H1 (cell line): Measurements from ENCODE around the gene ABCA6. TPM values are rescaled to one million over a fixed set of nuclear protein-coding genes. Genes with fewer than 3 reads are reported as not detected.

ENCODE experiments used
- CTCF ChIA-PET: fragments of 300-600 bp; sonication (Branson Sonifier 250); formaldehyde crosslinking; loops from one replicate; lab custom pipeline; 2021; ENCODE audit not compliant: partially characterized antibody; lab: Charles Lee
- POLR2A ChIA-PET: fragments of 300-600 bp; sonication (Branson Sonifier 250); formaldehyde crosslinking; loops from one replicate; lab custom pipeline; 2021; ENCODE audit warnings: inconsistent platforms; ENCODE audit not compliant: partially characterized antibody; lab: Charles Lee
- DNase-seq, 2 experiments: peaks; one replicate each; pipeline versions ENCODE4 v3.0.0 to v3.0.0-alpha.2; 2010 to 2022; ENCODE audit warnings: low spot score in 2 of 2, low read depth in 1 of 2, mixed read lengths in 1 of 2
- FAIRE-seq: peaks from 2 replicates; lab custom pipeline; 2011; peaks lifted over from hg19 to GRCh38; lab: Jason Lieb, UNC
- H2AFZ ChIP-seq: 2 replicates; pipeline ENCODE4 v1.8.1; 2012; ENCODE audit warnings: low read length, inconsistent platforms
- H2AK5ac ChIP-seq: 2 replicates; pipeline ENCODE4 v1.6.1; 2013; ENCODE audit warnings: low read depth, low read length
- H2BK120ac ChIP-seq: replicated peaks from 2 replicates; pipeline ENCODE3; 2013; ENCODE audit warnings: low read depth, low read length, inconsistent platforms
- H2BK12ac ChIP-seq: 2 replicates; pipeline ENCODE4 v1.6.1; 2013; ENCODE audit warnings: low read depth, low read length
- H2BK15ac ChIP-seq: 2 replicates; pipeline ENCODE4 v1.6.1; 2013; ENCODE audit warnings: low read length
- H2BK20ac ChIP-seq: 2 replicates; pipeline ENCODE4 v1.6.1; 2013; ENCODE audit warnings: low read length
- H2BK5ac ChIP-seq: 2 replicates; pipeline ENCODE4 v1.6.1; 2013; ENCODE audit warnings: low read depth, low read length
- H3K14ac ChIP-seq: 2 replicates; pipeline ENCODE4 v1.6.1; 2013; ENCODE audit warnings: inconsistent platforms; ENCODE audit not compliant: insufficient read length
- H3K18ac ChIP-seq: 2 replicates; pipeline ENCODE4 v1.6.1; 2013; ENCODE audit warnings: low read length; ENCODE audit errors: extremely low read depth
- H3K23ac ChIP-seq: 2 replicates; pipeline ENCODE4 v1.6.1; 2013; ENCODE audit warnings: inconsistent platforms; ENCODE audit not compliant: insufficient read length
- H3K23me2 ChIP-seq: 2 replicates; pipeline ENCODE4 v1.6.1; 2013; ENCODE audit warnings: low read depth, low read length
- H3K27ac ChIP-seq: 2 replicates; pipeline ENCODE4 v1.6.1; 2011; ENCODE audit warnings: low read depth, low read length, inconsistent platforms
- H3K27me3 ChIP-seq, 4 experiments: replicated peaks in 1 of 4; 1 replicate in 1 of 4; 2 replicates in 3 of 4; pipeline versions ENCODE4 v1.6.1 to v1.8.1; 2011 to 2013; ENCODE audit warnings: low read length in 3 of 4, mild to moderate bottlenecking in 3 of 4, inconsistent platforms in 2 of 4, mixed read lengths in 2 of 4, moderate library complexity in 1 of 4; ENCODE audit not compliant: control insufficient read depth in 3 of 4, insufficient read depth in 3 of 4; ENCODE audit errors: extremely low read depth in 1 of 4
- H3K36me3 ChIP-seq, 4 experiments: 2 replicates each; pipeline versions ENCODE4 v1.6.1 to v1.8.1; 2011 to 2013; ENCODE audit warnings: mild to moderate bottlenecking in 4 of 4, low read length in 3 of 4, moderate library complexity in 2 of 4, control low read depth in 1 of 4, inconsistent platforms in 1 of 4; ENCODE audit not compliant: insufficient read depth in 4 of 4, control insufficient read depth in 2 of 4
- H3K4ac ChIP-seq: replicated peaks from 2 replicates; pipeline ENCODE3; 2013; ENCODE audit warnings: low read length, low read depth, mixed read lengths, inconsistent platforms; ENCODE audit not compliant: insufficient read length
- H3K4me1 ChIP-seq, 4 experiments: replicated peaks in 1 of 4; 1 replicate in 1 of 4; 2 replicates in 3 of 4; pipeline versions ENCODE4 v1.6.1 to v1.8.1; 2011 to 2013; ENCODE audit warnings: low read length in 3 of 4, inconsistent platforms in 2 of 4, mixed read lengths in 1 of 4; ENCODE audit not compliant: insufficient read depth in 4 of 4, control insufficient read depth in 3 of 4
- H3K4me2 ChIP-seq, 2 experiments: 2 replicates each; pipeline versions ENCODE4 v1.6.1 to v1.8.1; 2011 to 2013; ENCODE audit warnings: low read depth in 2 of 2, low read length in 2 of 2, control low read depth in 1 of 2, inconsistent platforms in 1 of 2, mild to moderate bottlenecking in 1 of 2; ENCODE audit not compliant: insufficient read depth in 1 of 2
- H3K4me3 ChIP-seq, 4 experiments: fragments of 200-600, 300-600 bp in 1 of 4; sonication (generic), shearing (Covaris generic), sonication (Bioruptor Twin) in 1 of 4; 2 replicates each; pipeline versions ENCODE4 v1.5.1 to v1.8.1; 2011 to 2016; ENCODE audit warnings: low read length in 4 of 4, low read depth in 3 of 4, control low read depth in 2 of 4, inconsistent platforms in 2 of 4, mild to moderate bottlenecking in 2 of 4, mixed read lengths in 1 of 4, moderate library complexity in 1 of 4; ENCODE audit not compliant: insufficient read depth in 2 of 4; ENCODE audit errors: extremely low read depth in 1 of 4
- H3K56ac ChIP-seq: replicated peaks from 2 replicates; pipeline ENCODE3; 2013; ENCODE audit warnings: low read depth, mild to moderate bottlenecking, mixed read lengths, low read length, inconsistent platforms; ENCODE audit not compliant: insufficient read length
- H3K79me1 ChIP-seq: 2 replicates; pipeline ENCODE4 v1.6.1; 2013; ENCODE audit warnings: low read depth, low read length, control low read depth
- H3K79me2 ChIP-seq, 2 experiments: 2 replicates each; pipeline versions ENCODE4 v1.6.1 to v1.8.1; 2012 to 2013; ENCODE audit warnings: low read length in 2 of 2, mild to moderate bottlenecking in 2 of 2, inconsistent platforms in 1 of 2; ENCODE audit not compliant: insufficient read depth in 2 of 2, control insufficient read depth in 1 of 2
- H3K9ac ChIP-seq, 4 experiments: replicated peaks in 1 of 4; 1 replicate in 1 of 4; 2 replicates in 3 of 4; pipeline versions ENCODE4 v1.6.1 to v1.8.1; 2011 to 2013; ENCODE audit warnings: low read depth in 3 of 4, low read length in 3 of 4, control low read depth in 2 of 4, mild to moderate bottlenecking in 2 of 4, moderate library complexity in 2 of 4, inconsistent platforms in 1 of 4; ENCODE audit errors: extremely low read depth in 1 of 4
- H3K9me3 ChIP-seq, 2 experiments: 2 replicates each; pipeline versions ENCODE4 v1.6.1 to v1.8.1; 2012 to 2013; ENCODE audit warnings: mild to moderate bottlenecking in 2 of 2, moderate library complexity in 2 of 2, control low read depth in 1 of 2, inconsistent platforms in 1 of 2, low read depth in 1 of 2, low read length in 1 of 2, mixed read lengths in 1 of 2; ENCODE audit not compliant: insufficient read depth in 2 of 2
- H4K20me1 ChIP-seq, 2 experiments: replicated peaks in 1 of 2; 2 replicates each; pipeline versions ENCODE3 to v1.8.1; 2011 to 2013; ENCODE audit warnings: inconsistent platforms in 2 of 2, low read length in 2 of 2, mild to moderate bottlenecking in 1 of 2; ENCODE audit not compliant: insufficient read depth in 2 of 2, control insufficient read depth in 1 of 2
- H4K5ac ChIP-seq: 2 replicates; pipeline ENCODE4 v1.6.1; 2013; ENCODE audit warnings: low read length, low read depth, mixed read lengths, inconsistent platforms; ENCODE audit not compliant: insufficient read length
- H4K8ac ChIP-seq: 2 replicates; pipeline ENCODE4 v1.8.0; 2013; ENCODE audit warnings: mild to moderate bottlenecking, moderate library complexity, low read length, inconsistent platforms; ENCODE audit not compliant: insufficient read depth; ENCODE audit errors: extremely low read depth
- H4K91ac ChIP-seq: replicated peaks from 2 replicates; pipeline ENCODE3; 2013; ENCODE audit warnings: low read length, mixed read lengths, inconsistent platforms; ENCODE audit not compliant: insufficient read length
- CBX8 ChIP-seq: fragments of 300-800, 300-1000 bp; sonication (generic); IDR thresholded peaks from 2 replicates; pipeline ENCODE4 v1.7.1; 2016; ENCODE audit warnings: low read depth, low read length, borderline replicate concordance
- WGBS, 2 experiments: shearing (Covaris generic) in 1 of 2; methylation state at CpG; one replicate each; pipeline versions ENCODE4 v1.1.6 to v1.1.7; 2013 to 2015; ENCODE audit warnings: low lambda C conversion rate in 2 of 2, mixed read lengths in 2 of 2, inconsistent platforms in 1 of 2, low coverage in 1 of 2, missing lambda C conversion rate in 1 of 2; ENCODE audit not compliant: insufficient replicate concordance in 2 of 2, insufficient coverage in 1 of 2, insufficient read length in 1 of 2; ENCODE audit errors: extremely low coverage in 1 of 2, missing lambda C conversion rate in 1 of 2; 5-methylcytosine and 5-hydroxymethylcytosine counted together
- polyA plus RNA-seq, 7 experiments: library from polyadenylated mRNA; depleted of rRNA in 3 of 7; stranded (reverse) in 5 of 7; unstranded in 2 of 7; fragments of >200 nt in 5 of 7; fragments of 200-250 nt in 2 of 7; gene quantifications; 1 replicate in 5 of 7; 2 replicates in 1 of 7; 4 replicates in 1 of 7; pipeline versions ENCODE4 v1.2.1 to v1.2.3, GENCODE V29; 2011 to 2013; ENCODE audit warnings: missing spikeins in 2 of 7, mixed read lengths in 2 of 7
- total RNA-seq: library from RNA; stranded (reverse); fragmentation: NEBNext Ultra II Directional; extraction: Animal tissue kit (Norgen Biotek cat#: 25700); gene quantifications from 2 replicates; pipeline ENCODE4 v1.2.1, GENCODE V29; 2021

Gene ABCA6
- total and polyA plus RNA-seq, 2 of the 8 experiments (the other 6 are each of a cell fraction or from before 2014, with no cell fraction given) = not detected

- no peaks in the 10 kb centered on the region for H3K79me1 ChIP-seq
- no peak overlapping the region for H3K4ac ChIP-seq
- H4K20me1 ChIP-seq = no peaks in the 10 kb centered on the region
- H2BK15ac ChIP-seq = no peak overlapping the region
- CTCF ChIA-PET = no interaction called here
- no peaks in the 10 kb centered on the region for H3K27me3 ChIP-seq
- H4K8ac ChIP-seq = no peak overlapping the region
- no peak overlapping the region for H3K4me2 ChIP-seq
- no peaks in the 10 kb centered on the region; a peak in 1 of 7 replicates for H3K4me1 ChIP-seq
- no peak overlapping the region for H3K4me3 ChIP-seq
- POLR2A ChIA-PET = no interaction called here
- no peak overlapping the region for H2AFZ ChIP-seq
- no peak overlapping the region for H3K23ac ChIP-seq
- no peak overlapping the region for H2BK120ac ChIP-seq
- no peaks in the 10 kb centered on the region for H3K23me2 ChIP-seq
- no peak overlapping the region for H3K18ac ChIP-seq
- no peak overlapping the region for H3K56ac ChIP-seq
- no peak for TF ChIP-seq CBX8
- H3K79me2 ChIP-seq = no peaks in the 10 kb centered on the region
- H3K36me3 ChIP-seq = no peaks in the 10 kb centered on the region
- no peaks in the 10 kb centered on the region for H3K9me3 ChIP-seq
- no peak overlapping the region for H3K9ac ChIP-seq
- no peak for FAIRE-seq
- H2AK5ac ChIP-seq = no peak overlapping the region
- H2BK12ac ChIP-seq = no peak overlapping the region
- no peak overlapping the region for H4K91ac ChIP-seq
- no peak overlapping the region for H2BK20ac ChIP-seq
- 83% methylated on average over 3 of the region's 3 CpGs; no CpG with 5 or more reads in 1 of the 2 experiments for WGBS, 2 experiments
- no peak overlapping the region for H4K5ac ChIP-seq
- no peak for DNase-seq
- no peak overlapping the region for H2BK5ac ChIP-seq
- H3K27ac ChIP-seq = no peak overlapping the region
- no peak overlapping the region for H3K14ac ChIP-seq
These were observed 85.4 kb downstream of the ABCA6 start for GRCh38 chr17:69056179-69056823.
